Measurements from ENCODE around the gene LHX3. TPM values are rescaled to one million over a fixed set of nuclear protein-coding genes. Genes with fewer than 3 reads are reported as not detected.

LHX3 gene
- total RNA-seq, 2 experiments from 2014 or later, result 0.11 to 0.16 TPM

- Mint-ChIP-seq H3K36me3 (ENCODE audit: low read depth) (peaks cover 5% of the 10 kb centered on the region), H3K27me3 (peaks cover 40% of the 10 kb centered on the region), H3K27ac (no peak overlapping the region), H3K4me3 (no peak overlapping the region), H3K9me3 (no peaks in the 10 kb centered on the region), H3K4me1 (ENCODE audit: low read depth) (no peaks in the 10 kb centered on the region)
- no peak for TF ChIP-seq CTCF (IDR thresholded peaks at IDR 0.05)
- Histone ChIP-seq H3K4me1 (ENCODE audit: insufficient read depth, low read length) (no peaks in the 10 kb centered on the region), H3K27me3 (ENCODE audit: control insufficient read depth in 1 of 2, insufficient read depth in 2 of 2, low read length in 2 of 2) (peaks cover 62% of the 10 kb centered on the region in 2 experiments), H3K27ac (ENCODE audit: low read depth in 1 of 2, low read length in 2 of 2) (no peak overlapping the region), H3K4me3 (ENCODE audit: low read length) (no peak overlapping the region), H3K36me3 (ENCODE audit: insufficient read depth, low read length) (no peaks in the 10 kb centered on the region), H3K9me3 (ENCODE audit: control insufficient read depth in 1 of 2, insufficient read depth in 1 of 2, low read length in 2 of 2) (peaks cover 0 to 63% of the 10 kb centered on the region in 2 experiments)
- intact Hi-C loops (cut with DNase I, micrococcal nuclease), result no loop called here
- POLR2A ChIA-PET, result no interaction called here
- DNase-seq (peak in 1 of 14 experiments; percentile 41), ATAC-seq (ENCODE audit: poor library complexity) (no peak)
- CTCF ChIA-PET, result no interaction called here
These were observed 3.1 kb downstream of the LHX3 start for GRCh38 chr9:136201609-136202453.

GRCh38 chr9:136201174-136201573 lies 3.8 kb downstream of the LHX3 start:
- intact Hi-C loops (cut with DNase I, micrococcal nuclease), result no loop called here
- Mint-ChIP-seq H3K4me1 (ENCODE audit: low read depth) (no peaks in the 10 kb centered on the region), H3K9me3 (no peaks in the 10 kb centered on the region), H3K4me3 (no peak overlapping the region), H3K36me3 (ENCODE audit: low read depth) (no peaks in the 10 kb centered on the region), H3K27ac (no peak overlapping the region), H3K27me3 (peaks cover 46% of the 10 kb centered on the region)
- no peak for TF ChIP-seq CTCF (IDR thresholded peaks at IDR 0.05)
- H3K4me3 ChIP-seq (ENCODE audit: low read length), result no peak overlapping the region
- H3K36me3 ChIP-seq (ENCODE audit: insufficient read depth, low read length), result no peaks in the 10 kb centered on the region
- H3K27me3 ChIP-seq (ENCODE audit: control insufficient read depth in 1 of 2, insufficient read depth in 2 of 2, low read length in 2 of 2), result peaks cover 67 to 68% of the 10 kb centered on the region in 2 experiments
- H3K27ac ChIP-seq (ENCODE audit: low read depth in 1 of 2, low read length in 2 of 2), result no peak overlapping the region
- peaks cover 0 to 69% of the 10 kb centered on the region in 2 experiments for H3K9me3 ChIP-seq (ENCODE audit: control insufficient read depth in 1 of 2, insufficient read depth in 1 of 2, low read length in 2 of 2)
- ChIA-PET CTCF (no interaction called here), POLR2A (no interaction called here)
- ATAC-seq (ENCODE audit: poor library complexity), result no peak
- no peak for DNase-seq
- H3K4me1 ChIP-seq (ENCODE audit: insufficient read depth, low read length), result no peaks in the 10 kb centered on the region

GRCh38 chr9:136200424-136200823 lies 4.5 kb downstream of the LHX3 start:
- ChIA-PET POLR2A (no interaction called here), CTCF (no interaction called here)
- TF ChIP-seq CTCF (IDR thresholded peaks at IDR 0.05), result no peak
- Mint-ChIP-seq H3K27me3 (peaks cover 48% of the 10 kb centered on the region), H3K4me3 (no peak overlapping the region), H3K36me3 (ENCODE audit: low read depth) (no peaks in the 10 kb centered on the region), H3K4me1 (ENCODE audit: low read depth) (no peaks in the 10 kb centered on the region), H3K27ac (no peak overlapping the region), H3K9me3 (no peaks in the 10 kb centered on the region)
- Histone ChIP-seq H3K4me3 (ENCODE audit: low read length) (no peak overlapping the region), H3K27me3 (ENCODE audit: control insufficient read depth in 1 of 2, insufficient read depth in 2 of 2, low read length in 2 of 2) (peaks cover 72 to 75% of the 10 kb centered on the region in 2 experiments), H3K4me1 (ENCODE audit: insufficient read depth, low read length) (no peaks in the 10 kb centered on the region), H3K36me3 (ENCODE audit: insufficient read depth, low read length) (no peaks in the 10 kb centered on the region), H3K9me3 (ENCODE audit: control insufficient read depth in 1 of 2, insufficient read depth in 1 of 2, low read length in 2 of 2) (peaks cover 0 to 65% of the 10 kb centered on the region in 2 experiments), H3K27ac (ENCODE audit: low read depth in 1 of 2, low read length in 2 of 2) (no peak overlapping the region)
- intact Hi-C loops (cut with DNase I, micrococcal nuclease), result no loop called here
- ATAC-seq (ENCODE audit: poor library complexity), result no peak
- DNase-seq, result no peak
